ENCODE measurements around the gene KCNN3.

GRCh38 chr1:154780541-154780940 lies 89.5 kb downstream of the KCNN3 start:
- TF ChIP-seq POLR2A (IDR thresholded peaks at IDR 0.05; ENCODE audit: low read depth, low read length) (no peak), SPI1 (IDR thresholded peaks at IDR 0.05; ENCODE audit: low read depth, low read length) (no peak), PAX5 (IDR thresholded peaks at IDR 0.05; ENCODE audit: insufficient read depth, low read length, severe bottlenecking) (no peak)

Measured in GM12891 (cell line).